Loucy (cell line): Measurements from ENCODE around the gene GARRE1.
A peak's percentile ranks its signal among the peaks of the same experiment; 100 is the strongest.
"Not testable (repeated sequence)": the region's sequence is repeated elsewhere in the genome, so short reads cannot be mapped to it uniquely, and the experiment has no call there.

Experiments
- H2AFZ ChIP-seq: fragments of 200-600 bp; sonication (generic); 2 replicates; pipeline ENCODE4 v1.6.0; 2016; ENCODE audit warnings: antibody characterized with exemption, mild to moderate bottlenecking, low read length, moderate library complexity
- H3F3A ChIP-seq: fragments of 200-600 bp; 2 replicates; pipeline ENCODE4 v1.6.0; 2016; ENCODE audit warnings: antibody characterized with exemption, low read depth, mild to moderate bottlenecking
- H3K27me3 ChIP-seq: fragments of 200-600 bp; sonication (generic); 2 replicates; pipeline ENCODE4 v1.6.1; 2014; ENCODE audit warnings: low read length, mild to moderate bottlenecking; ENCODE audit not compliant: insufficient read depth, poor library complexity, severe bottlenecking
- H3K36me3 ChIP-seq: fragments of 200-600 bp; sonication (generic); 2 replicates; pipeline ENCODE4 v1.6.1; 2016; ENCODE audit warnings: low read length; ENCODE audit not compliant: insufficient read depth
- H3K4me1 ChIP-seq: fragments of 200-600 bp; sonication (generic); 2 replicates; pipeline ENCODE4 v1.5.1; 2014; ENCODE audit warnings: low read length, mild to moderate bottlenecking; ENCODE audit not compliant: insufficient read depth, poor library complexity, severe bottlenecking
- H3K4me2 ChIP-seq: fragments of 200-600 bp; sonication (generic); 2 replicates; pipeline ENCODE4 v1.6.0; 2014; ENCODE audit warnings: antibody characterized with exemption, low read length, low read depth, mild to moderate bottlenecking; ENCODE audit not compliant: poor library complexity, severe bottlenecking
- H3K4me3 ChIP-seq: fragments of 200-600 bp; sonication (generic); 2 replicates; pipeline ENCODE4 v1.5.1; 2014; ENCODE audit warnings: low read length, mild to moderate bottlenecking, mixed read lengths; ENCODE audit not compliant: poor library complexity, severe bottlenecking
- H3K79me2 ChIP-seq: fragments of 200-600 bp; sonication (generic); 2 replicates; pipeline ENCODE4 v1.6.1; 2014; ENCODE audit warnings: low read length; ENCODE audit not compliant: insufficient read depth
- H3K9ac ChIP-seq: fragments of 200-600 bp; sonication (generic); 2 replicates; pipeline ENCODE4 v1.6.0; 2014; ENCODE audit warnings: mild to moderate bottlenecking, low read depth, low read length, moderate library complexity; ENCODE audit not compliant: poor library complexity, severe bottlenecking
- H3K9me2 ChIP-seq: fragments of 200-600 bp; sonication (generic); replicated peaks from 2 replicates; pipeline ENCODE4 v1.6.1; 2016; ENCODE audit warnings: low read depth, low read length, mixed read lengths
- H3K9me3 ChIP-seq: fragments of 200-600 bp; sonication (generic); 2 replicates; pipeline ENCODE4 v1.6.1; 2014; ENCODE audit warnings: mild to moderate bottlenecking, antibody characterized with exemption, low read length, low read depth; ENCODE audit not compliant: insufficient read depth
- H4K20me1 ChIP-seq: fragments of 200-600 bp; sonication (generic); 2 replicates; pipeline ENCODE4 v1.6.0; 2014; ENCODE audit warnings: antibody characterized with exemption, low read length, mild to moderate bottlenecking; ENCODE audit not compliant: insufficient read depth, poor library complexity, severe bottlenecking
- EZH2phosphoT487 ChIP-seq: fragments of 200-600 bp; IDR thresholded peaks from 2 replicates; pipeline ENCODE4 v1.6.1; 2018; ENCODE audit warnings: antibody characterized with exemption, mild to moderate bottlenecking, moderate library complexity, borderline replicate concordance
- TF ChIP-seq, protein P1 (sequence below): fragments of 200-600 bp; sonication (generic); conservative IDR thresholded peaks from 2 replicates; pipeline ENCODE4 v1.5.1; 2014; ENCODE audit warnings: mild to moderate bottlenecking, antibody characterized with exemption, low read length

The GARRE1 gene

DNA sequence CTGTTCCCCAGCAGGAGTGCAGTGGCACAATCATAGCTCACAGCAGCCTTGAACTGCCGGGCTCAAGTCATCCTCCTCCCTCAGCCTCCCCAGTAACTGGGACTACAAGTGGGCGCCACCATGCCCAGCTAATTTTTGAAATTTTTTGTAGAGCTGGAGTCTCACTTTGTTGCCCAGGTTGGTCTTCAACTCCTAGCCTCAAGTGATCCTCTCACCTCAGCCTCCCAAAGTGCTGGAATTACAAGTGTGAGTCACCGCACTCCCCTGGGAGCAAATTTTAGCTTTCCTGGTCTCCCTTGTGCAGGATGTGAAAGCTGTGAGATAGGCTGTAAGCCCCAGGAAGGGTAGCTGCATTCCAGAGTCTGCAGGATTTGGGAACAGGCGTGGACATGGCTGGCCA is 5.4 kb upstream of the GARRE1 start:
- no peaks in the 10 kb centered on the region for H3K36me3 ChIP-seq
- no peak overlapping the region for H3K4me2 ChIP-seq
- no peaks in the 10 kb centered on the region for H3K9me2 ChIP-seq
- no peak overlapping the region for H3K4me3 ChIP-seq
- no peaks in the 10 kb centered on the region for H3F3A ChIP-seq
- no peaks in the 10 kb centered on the region for H4K20me1 ChIP-seq
- H3K9me3 ChIP-seq, result no peaks in the 10 kb centered on the region
- no peaks in the 10 kb centered on the region for H3K4me1 ChIP-seq
- no peak overlapping the region for H2AFZ ChIP-seq
- no peak overlapping the region for H3K9ac ChIP-seq
- TF ChIP-seq, protein P1, sequence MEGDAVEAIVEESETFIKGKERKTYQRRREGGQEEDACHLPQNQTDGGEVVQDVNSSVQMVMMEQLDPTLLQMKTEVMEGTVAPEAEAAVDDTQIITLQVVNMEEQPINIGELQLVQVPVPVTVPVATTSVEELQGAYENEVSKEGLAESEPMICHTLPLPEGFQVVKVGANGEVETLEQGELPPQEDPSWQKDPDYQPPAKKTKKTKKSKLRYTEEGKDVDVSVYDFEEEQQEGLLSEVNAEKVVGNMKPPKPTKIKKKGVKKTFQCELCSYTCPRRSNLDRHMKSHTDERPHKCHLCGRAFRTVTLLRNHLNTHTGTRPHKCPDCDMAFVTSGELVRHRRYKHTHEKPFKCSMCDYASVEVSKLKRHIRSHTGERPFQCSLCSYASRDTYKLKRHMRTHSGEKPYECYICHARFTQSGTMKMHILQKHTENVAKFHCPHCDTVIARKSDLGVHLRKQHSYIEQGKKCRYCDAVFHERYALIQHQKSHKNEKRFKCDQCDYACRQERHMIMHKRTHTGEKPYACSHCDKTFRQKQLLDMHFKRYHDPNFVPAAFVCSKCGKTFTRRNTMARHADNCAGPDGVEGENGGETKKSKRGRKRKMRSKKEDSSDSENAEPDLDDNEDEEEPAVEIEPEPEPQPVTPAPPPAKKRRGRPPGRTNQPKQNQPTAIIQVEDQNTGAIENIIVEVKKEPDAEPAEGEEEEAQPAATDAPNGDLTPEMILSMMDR, result no peak
- no peak for TF ChIP-seq EZH2phosphoT487
- H3K27me3 ChIP-seq, result no peaks in the 10 kb centered on the region
- no peaks in the 10 kb centered on the region for H3K79me2 ChIP-seq

DNA sequence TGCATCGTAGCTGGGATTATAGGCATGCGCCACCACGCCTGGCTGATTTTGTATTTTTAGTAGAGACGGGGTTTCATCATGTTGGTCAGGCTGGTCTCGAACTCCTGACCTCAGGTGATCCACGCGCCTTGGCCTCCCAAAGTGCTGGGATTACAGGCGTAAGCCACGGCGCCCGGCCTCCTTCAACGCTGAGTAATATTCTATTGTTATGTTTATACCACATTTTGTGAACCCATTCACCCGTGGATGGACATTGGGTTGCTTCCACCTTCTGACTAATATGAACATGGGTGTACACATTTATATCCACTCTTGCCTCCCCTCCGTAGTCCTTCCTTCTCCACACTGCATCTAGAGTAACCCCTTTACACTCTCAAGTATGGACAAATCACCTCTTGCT is 1.2 kb upstream of the GARRE1 start:
- H3K9me2 ChIP-seq, H3K4me3 ChIP-seq, H2AFZ ChIP-seq: not testable (repeated sequence)

DNA sequence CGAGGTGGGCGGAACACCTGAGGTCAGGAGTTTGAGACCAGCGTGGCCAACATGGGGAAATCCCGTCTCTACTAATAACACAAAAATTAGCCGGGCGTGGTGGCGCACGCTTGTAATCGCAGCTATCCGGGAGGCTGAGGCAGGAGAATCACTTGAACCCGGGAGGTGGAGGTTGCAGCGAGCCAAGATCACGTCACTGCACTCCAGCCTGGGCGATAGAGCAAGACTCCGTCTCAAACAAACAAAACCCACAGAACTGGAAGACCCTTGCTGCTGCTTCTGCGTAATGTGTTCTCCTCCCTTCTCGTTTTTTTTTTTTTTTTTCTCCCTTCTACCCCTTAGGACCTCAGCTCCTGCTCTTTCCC is 691 bp upstream of the GARRE1 start:
- not testable (repeated sequence) for H3K9me2 ChIP-seq, H3K36me3 ChIP-seq, H3K9me3 ChIP-seq, H3K79me2 ChIP-seq, H4K20me1 ChIP-seq, H3F3A ChIP-seq, H3K4me1 ChIP-seq, H3K27me3 ChIP-seq
- peak overlapping the region; percentile 78 for H3K4me2 ChIP-seq
- peak overlapping the region; percentile 76 for H3K9ac ChIP-seq
- peak overlapping the region; percentile 98 for H3K4me3 ChIP-seq
- peak overlapping the region; percentile 98 for H2AFZ ChIP-seq

More for the DNA sequence above, 1.2 kb upstream of the GARRE1 start:
- not testable (repeated sequence) for H3K9ac ChIP-seq, H3K4me2 ChIP-seq, H3F3A ChIP-seq, H3K4me1 ChIP-seq, H3K27me3 ChIP-seq, H3K9me3 ChIP-seq, H3K79me2 ChIP-seq, H3K36me3 ChIP-seq, H4K20me1 ChIP-seq

DNA sequence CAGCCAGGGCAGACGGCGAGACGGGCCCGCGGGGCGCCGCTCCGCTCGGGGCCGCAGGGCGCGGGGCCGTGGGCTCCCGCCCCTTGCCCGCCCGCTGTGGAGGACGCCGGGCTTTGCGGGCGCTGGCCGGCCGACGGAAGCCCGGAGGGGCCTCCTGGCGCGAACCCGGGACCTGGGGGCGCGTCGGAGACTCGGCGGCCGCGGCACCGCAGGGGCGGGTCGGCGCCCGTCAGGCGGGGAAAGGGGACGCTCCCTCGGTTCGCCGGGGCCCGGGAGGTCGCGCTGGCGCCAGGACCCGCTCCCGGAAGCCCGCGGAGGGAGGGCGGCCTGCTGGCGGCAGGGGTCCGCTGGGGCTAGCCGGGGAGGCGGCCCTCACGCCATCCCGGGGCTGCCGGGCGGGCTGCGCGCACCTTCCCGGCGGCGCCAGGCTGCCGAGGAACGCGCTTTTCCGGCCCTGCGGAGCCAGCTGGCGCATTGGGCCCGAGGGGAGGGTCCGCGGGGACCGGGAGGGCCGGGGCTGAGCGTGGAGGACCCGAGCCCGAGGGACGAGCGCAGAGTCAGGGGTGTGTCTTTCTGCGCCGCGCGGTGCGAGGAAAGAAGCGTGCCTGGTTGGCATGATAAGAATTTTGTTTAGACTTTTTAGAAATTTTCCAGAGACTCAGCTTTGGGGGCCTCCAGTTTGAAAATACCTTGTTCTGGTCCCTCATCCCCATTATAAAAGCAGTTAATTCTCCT is 511 bp downstream of the GARRE1 start:
- Histone ChIP-seq H3K9me2 (no peaks in the 10 kb centered on the region), H3K9me3 (no peaks in the 10 kb centered on the region), H2AFZ (peak overlapping the region; percentile 94), H4K20me1 (peaks cover 4% of the 10 kb centered on the region), H3K36me3 (no peaks in the 10 kb centered on the region), H3F3A (0 out of 2 replicates have a peak, but pooled peaks cover 5% of the 10 kb centered on the region), H3K4me3 (peak overlapping the region; percentile 85), H3K4me2 (peak overlapping the region; percentile 83), H3K27me3 (no peaks in the 10 kb centered on the region), H3K79me2 (peaks cover 8% of the 10 kb centered on the region), H3K9ac (peak overlapping the region; percentile 73), H3K4me1 (peaks cover 7% of the 10 kb centered on the region)
- no peak for TF ChIP-seq EZH2phosphoT487
- TF ChIP-seq, protein P1, result no peak
